ENCODE results near the gene PTRH1. TPM values are rescaled to one million over a fixed set of nuclear protein-coding genes. Genes with fewer than 3 reads are reported as not detected.

The PTRH1 gene
- total and polyA plus RNA-seq, 2 of the 4 experiments (the other 2 are of a cell fraction) = 5.4 to 14.8 TPM

DNA sequence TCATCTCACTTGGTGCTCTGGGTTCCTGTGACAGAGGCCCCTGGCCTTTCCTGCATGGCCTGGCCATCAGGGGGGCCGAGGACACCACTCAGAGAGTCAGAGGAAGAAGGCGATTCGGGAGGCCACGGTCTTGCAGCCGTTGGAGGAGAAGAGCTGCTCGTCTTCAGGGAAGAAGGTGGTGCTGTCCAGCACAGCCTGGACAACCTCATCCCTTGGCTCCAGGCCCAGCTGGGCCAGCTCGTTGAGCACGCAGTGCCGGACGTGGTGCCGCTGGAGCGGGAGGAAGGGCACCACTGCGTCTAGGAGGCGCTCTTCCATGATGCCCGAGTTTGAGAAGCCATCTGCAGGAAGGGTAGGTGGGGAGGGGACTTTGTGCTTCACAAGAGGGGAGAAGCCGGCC lies 16.5 kb upstream of the PTRH1 start:
- 83% methylated on average over 6 of the region's 16 CpGs; no CpG with 5 or more reads in 1 of the 2 experiments for WGBS, 2 experiments (ENCODE audit: extremely low coverage in 2 of 2, insufficient read length in 1 of 2)
- Histone ChIP-seq H2AFZ (replicated peaks; ENCODE audit: low read length, poor library complexity) (no peak overlapping the region), H2BK5ac (ENCODE audit: low read depth, low read length, poor library complexity, severe bottlenecking) (no peak overlapping the region), H3K27me3 (ENCODE audit: control insufficient read depth, insufficient read depth, low read length) (no peaks in the 10 kb centered on the region), H3K4me2 (ENCODE audit: low read depth, low read length) (no peak overlapping the region), H3K14ac (replicated peaks; ENCODE audit: low read depth, low read length) (no peak overlapping the region), H2BK120ac (ENCODE audit: low read depth, low read length) (no peak overlapping the region), H3K4me3 (ENCODE audit: insufficient read depth, low read depth, low read length) (no peak overlapping the region), H2BK15ac (ENCODE audit: low read depth, low read length) (no peak overlapping the region), H3K23ac (ENCODE audit: low read depth, low read length) (no peak overlapping the region), H3K27ac (ENCODE audit: insufficient read depth, low read length) (no peak overlapping the region), H4K8ac (ENCODE audit: low read depth in 2 of 2, low read length in 2 of 2) (no peak overlapping the region), H2AK5ac (ENCODE audit: low read depth, low read length) (0 out of 2 replicates have a peak overlapping the region, but pooled peaks have one; percentile 3), H4K5ac (ENCODE audit: low read depth, low read length) (no peak overlapping the region), H3K9me1 (ENCODE audit: insufficient read depth, low read length) (no peaks in the 10 kb centered on the region), H3K4me1 (ENCODE audit: control insufficient read depth, insufficient read depth, low read length) (peaks cover 6% of the 10 kb centered on the region), H4K20me1 (ENCODE audit: insufficient read depth, low read length) (no peaks in the 10 kb centered on the region), H3K79me1 (ENCODE audit: low read depth in 1 of 2, low read length in 2 of 2) (peaks cover 4 to 12% of the 10 kb centered on the region in 2 experiments; a peak in 2 of 4 replicates), H3K18ac (ENCODE audit: low read depth, low read length) (no peak overlapping the region), H4K91ac (ENCODE audit: insufficient read depth, low read depth, low read length) (no peak overlapping the region), H3K36me3 (ENCODE audit: control insufficient read depth, insufficient read depth, low read length) (peaks cover 5% of the 10 kb centered on the region; the same call in 1 of the 2 replicates), H2AK9ac (replicated peaks; ENCODE audit: low read depth, low read length, poor library complexity) (no peak overlapping the region), H3K9ac (ENCODE audit: low read depth, low read length) (no peak overlapping the region), H3K56ac (ENCODE audit: extremely low read depth, insufficient read depth, low read length) (no peak overlapping the region), H3K4ac (ENCODE audit: low read depth, low read length) (no peak overlapping the region), H3K9me3 (ENCODE audit: control insufficient read depth, insufficient read depth, low read length) (no peaks in the 10 kb centered on the region), H2BK20ac (ENCODE audit: low read depth, low read length) (no peak overlapping the region)
- dilution Hi-C loops (cut with HindIII; ENCODE audit: low sequenced_read_pairs, unreplicated experiment) = no loop called here
- in situ Hi-C loops (cut with MboI; ENCODE audit: low sequenced_read_pairs) = no loop called here
- TF ChIP-seq RFX5 (IDR thresholded peaks at IDR 0.05; ENCODE audit: low read depth, low read length) = no peak
- TF ChIP-seq NFE2L2 (IDR thresholded peaks at IDR 0.05; ENCODE audit: low read depth, low read length) = no peak
- TF ChIP-seq, protein P1, sequence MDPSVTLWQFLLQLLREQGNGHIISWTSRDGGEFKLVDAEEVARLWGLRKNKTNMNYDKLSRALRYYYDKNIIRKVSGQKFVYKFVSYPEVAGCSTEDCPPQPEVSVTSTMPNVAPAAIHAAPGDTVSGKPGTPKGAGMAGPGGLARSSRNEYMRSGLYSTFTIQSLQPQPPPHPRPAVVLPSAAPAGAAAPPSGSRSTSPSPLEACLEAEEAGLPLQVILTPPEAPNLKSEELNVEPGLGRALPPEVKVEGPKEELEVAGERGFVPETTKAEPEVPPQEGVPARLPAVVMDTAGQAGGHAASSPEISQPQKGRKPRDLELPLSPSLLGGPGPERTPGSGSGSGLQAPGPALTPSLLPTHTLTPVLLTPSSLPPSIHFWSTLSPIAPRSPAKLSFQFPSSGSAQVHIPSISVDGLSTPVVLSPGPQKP (IDR thresholded peaks at IDR 0.05; ENCODE audit: borderline replicate concordance, low read depth, low read length) = no peak
- TF ChIP-seq CHD1 (IDR thresholded peaks at IDR 0.05; ENCODE audit: low read depth, low read length) = no peak
- no peak for TF ChIP-seq FOS (IDR thresholded peaks at IDR 0.05; ENCODE audit: low read depth, low read length)
- no peak for TF ChIP-seq SMC3 (IDR thresholded peaks at IDR 0.05; ENCODE audit: low read depth, low read length)
- no peak for TF ChIP-seq MXI1 (IDR thresholded peaks at IDR 0.05; ENCODE audit: borderline replicate concordance, low read depth, low read length)
- TF ChIP-seq BHLHE40 (IDR thresholded peaks at IDR 0.05; ENCODE audit: low read depth, low read length) = no peak
- no peak for TF ChIP-seq RAD21 (IDR thresholded peaks at IDR 0.05; ENCODE audit: low read length)
- TF ChIP-seq, protein P2, sequence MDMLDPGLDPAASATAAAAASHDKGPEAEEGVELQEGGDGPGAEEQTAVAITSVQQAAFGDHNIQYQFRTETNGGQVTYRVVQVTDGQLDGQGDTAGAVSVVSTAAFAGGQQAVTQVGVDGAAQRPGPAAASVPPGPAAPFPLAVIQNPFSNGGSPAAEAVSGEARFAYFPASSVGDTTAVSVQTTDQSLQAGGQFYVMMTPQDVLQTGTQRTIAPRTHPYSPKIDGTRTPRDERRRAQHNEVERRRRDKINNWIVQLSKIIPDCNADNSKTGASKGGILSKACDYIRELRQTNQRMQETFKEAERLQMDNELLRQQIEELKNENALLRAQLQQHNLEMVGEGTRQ (IDR thresholded peaks at IDR 0.05; ENCODE audit: low read depth, low read length) = no peak
- TF ChIP-seq MAFK (IDR thresholded peaks at IDR 0.05; ENCODE audit: low read depth, low read length) = no peak
- TF ChIP-seq, protein P3, sequence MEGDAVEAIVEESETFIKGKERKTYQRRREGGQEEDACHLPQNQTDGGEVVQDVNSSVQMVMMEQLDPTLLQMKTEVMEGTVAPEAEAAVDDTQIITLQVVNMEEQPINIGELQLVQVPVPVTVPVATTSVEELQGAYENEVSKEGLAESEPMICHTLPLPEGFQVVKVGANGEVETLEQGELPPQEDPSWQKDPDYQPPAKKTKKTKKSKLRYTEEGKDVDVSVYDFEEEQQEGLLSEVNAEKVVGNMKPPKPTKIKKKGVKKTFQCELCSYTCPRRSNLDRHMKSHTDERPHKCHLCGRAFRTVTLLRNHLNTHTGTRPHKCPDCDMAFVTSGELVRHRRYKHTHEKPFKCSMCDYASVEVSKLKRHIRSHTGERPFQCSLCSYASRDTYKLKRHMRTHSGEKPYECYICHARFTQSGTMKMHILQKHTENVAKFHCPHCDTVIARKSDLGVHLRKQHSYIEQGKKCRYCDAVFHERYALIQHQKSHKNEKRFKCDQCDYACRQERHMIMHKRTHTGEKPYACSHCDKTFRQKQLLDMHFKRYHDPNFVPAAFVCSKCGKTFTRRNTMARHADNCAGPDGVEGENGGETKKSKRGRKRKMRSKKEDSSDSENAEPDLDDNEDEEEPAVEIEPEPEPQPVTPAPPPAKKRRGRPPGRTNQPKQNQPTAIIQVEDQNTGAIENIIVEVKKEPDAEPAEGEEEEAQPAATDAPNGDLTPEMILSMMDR (conservative IDR thresholded peaks at IDR 0.05; ENCODE audit: low read depth, low read length) = no peak
- TF ChIP-seq MAZ (IDR thresholded peaks at IDR 0.05; ENCODE audit: borderline replicate concordance, low read depth, low read length) = no peak
- no peak for TF ChIP-seq RCOR1 (IDR thresholded peaks at IDR 0.05; ENCODE audit: insufficient replicate concordance, low read length)
- TF ChIP-seq CEBPB (IDR thresholded peaks at IDR 0.05; ENCODE audit: low read depth, low read length) = no peak
- no peak for TF ChIP-seq POLR2A (IDR thresholded peaks at IDR 0.05; ENCODE audit: low read depth, low read length)
- DNase-seq (no peak), ATAC-seq (ENCODE audit: low read depth) (no peak)
- BruUV-seq (replicated peaks) = no TSS peak
- intact Hi-C loops (cut with micrococcal nuclease) = loop anchor here (5.0 kb wide), 1 partner anchor 225 kb away; no protein-coding TSS in a partner anchor
- CTCF ChIA-PET = no interaction called here
- POLR2A ChIA-PET (ENCODE audit: unreplicated experiment) = no interaction called here

Measured in IMR-90 (cell line).